ENCODE measurements around the gene STEAP4. TPM values are rescaled to one million over a fixed set of nuclear protein-coding genes. Genes with fewer than 3 reads are reported as not detected.

The STEAP4 gene
- total RNA-seq, 1 donor from 2014 or later: 0.09 TPM

DNA sequence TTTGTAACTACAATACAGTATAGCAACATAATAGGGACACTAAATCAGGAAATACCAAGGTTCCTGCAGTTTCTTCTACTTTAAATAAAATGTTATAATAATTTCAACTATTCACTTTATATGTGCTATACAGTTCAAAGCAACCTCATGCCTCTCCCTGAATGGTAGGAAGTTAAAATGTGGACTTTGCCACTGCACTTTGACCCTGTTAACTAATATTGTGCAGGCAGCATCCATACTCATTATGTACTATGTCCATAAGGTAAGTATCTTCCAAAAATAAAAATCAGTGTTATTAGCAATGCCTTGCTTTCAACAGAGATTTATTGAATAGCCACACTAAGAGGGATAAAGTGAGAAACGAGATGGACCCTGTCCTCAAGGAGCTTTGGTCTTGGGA is 4.8 kb downstream of the STEAP4 start:
- no peak overlapping the region for H3K4me3 Mint-ChIP-seq
- peaks cover 6% of the 10 kb centered on the region for H3K27me3 Mint-ChIP-seq
- no peak overlapping the region for H3K27ac Mint-ChIP-seq
- intact Hi-C loops (cut with micrococcal nuclease): no loop called here
- ATAC-seq (ENCODE audit: low read depth) (no peak), DNase-seq (no peak)
- H3K36me3 Mint-ChIP-seq (ENCODE audit: low read depth): no peaks in the 10 kb centered on the region
- H3K4me1 Mint-ChIP-seq: peaks cover 4% of the 10 kb centered on the region
- TF ChIP-seq, protein P1, sequence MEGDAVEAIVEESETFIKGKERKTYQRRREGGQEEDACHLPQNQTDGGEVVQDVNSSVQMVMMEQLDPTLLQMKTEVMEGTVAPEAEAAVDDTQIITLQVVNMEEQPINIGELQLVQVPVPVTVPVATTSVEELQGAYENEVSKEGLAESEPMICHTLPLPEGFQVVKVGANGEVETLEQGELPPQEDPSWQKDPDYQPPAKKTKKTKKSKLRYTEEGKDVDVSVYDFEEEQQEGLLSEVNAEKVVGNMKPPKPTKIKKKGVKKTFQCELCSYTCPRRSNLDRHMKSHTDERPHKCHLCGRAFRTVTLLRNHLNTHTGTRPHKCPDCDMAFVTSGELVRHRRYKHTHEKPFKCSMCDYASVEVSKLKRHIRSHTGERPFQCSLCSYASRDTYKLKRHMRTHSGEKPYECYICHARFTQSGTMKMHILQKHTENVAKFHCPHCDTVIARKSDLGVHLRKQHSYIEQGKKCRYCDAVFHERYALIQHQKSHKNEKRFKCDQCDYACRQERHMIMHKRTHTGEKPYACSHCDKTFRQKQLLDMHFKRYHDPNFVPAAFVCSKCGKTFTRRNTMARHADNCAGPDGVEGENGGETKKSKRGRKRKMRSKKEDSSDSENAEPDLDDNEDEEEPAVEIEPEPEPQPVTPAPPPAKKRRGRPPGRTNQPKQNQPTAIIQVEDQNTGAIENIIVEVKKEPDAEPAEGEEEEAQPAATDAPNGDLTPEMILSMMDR (IDR thresholded peaks at IDR 0.05): no peak
- H3K9me3 Mint-ChIP-seq: no peaks in the 10 kb centered on the region
- CTCF ChIA-PET: no interaction called here
- POLR2A ChIA-PET: no interaction called here

DNA sequence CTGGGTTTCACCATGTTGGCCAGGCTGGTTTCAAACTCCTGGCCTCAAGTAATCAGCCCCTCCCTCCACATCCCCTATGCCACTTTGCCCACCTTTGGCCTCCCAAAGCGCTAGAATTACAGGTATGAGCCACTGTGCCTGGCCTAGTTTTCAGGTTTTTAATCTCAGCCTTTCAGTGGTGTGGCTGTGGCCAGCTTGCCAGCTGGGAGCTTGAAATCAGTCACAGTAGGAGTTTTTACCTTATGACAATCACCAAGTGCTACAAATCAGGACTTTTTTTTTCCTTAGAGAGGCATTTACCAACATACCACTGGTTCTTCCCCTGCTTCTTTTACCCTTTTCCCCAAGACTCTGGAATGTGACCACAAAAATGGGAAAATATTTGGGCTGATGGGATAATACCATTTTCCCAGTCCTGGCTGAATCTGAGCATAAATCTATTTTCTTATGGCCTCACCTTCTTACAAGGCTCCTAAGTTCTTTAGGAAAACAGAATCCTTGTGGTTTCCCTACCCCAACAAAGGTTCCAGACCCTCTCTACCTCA is 6.2 kb downstream of the STEAP4 start:
- Mint-ChIP-seq H3K4me1 (no peaks in the 10 kb centered on the region), H3K27me3 (no peaks in the 10 kb centered on the region), H3K27ac (no peak overlapping the region), H3K9me3 (no peaks in the 10 kb centered on the region), H3K4me3 (no peak overlapping the region), H3K36me3 (ENCODE audit: low read depth) (no peaks in the 10 kb centered on the region)
- ChIA-PET POLR2A (no interaction called here), CTCF (no interaction called here)
- intact Hi-C loops (cut with micrococcal nuclease): no loop called here
- no peak for ATAC-seq (ENCODE audit: low read depth)
- TF ChIP-seq, protein P1 (IDR thresholded peaks at IDR 0.05): no peak
- no peak for DNase-seq

DNA sequence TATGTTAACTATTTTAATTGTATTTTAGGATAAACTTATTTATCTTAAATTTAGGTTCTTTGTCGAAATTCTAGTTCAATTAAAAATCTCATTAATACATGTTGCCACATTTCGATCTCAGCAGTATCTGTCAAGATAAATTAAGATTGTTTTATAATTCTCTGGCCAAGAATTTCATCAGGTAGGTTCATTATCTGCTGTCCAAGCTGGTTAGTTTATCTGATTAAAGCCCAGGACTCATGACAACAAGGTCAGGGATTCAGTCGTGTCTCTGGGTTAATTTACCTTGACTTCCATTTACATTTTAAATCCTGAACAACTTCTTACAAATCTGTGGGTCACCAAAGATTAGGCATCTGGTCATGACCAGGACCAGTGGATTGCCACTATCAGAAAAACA is 7.6 kb downstream of the STEAP4 start:
- Mint-ChIP-seq H3K9me3 (no peaks in the 10 kb centered on the region), H3K4me3 (no peak overlapping the region), H3K27me3 (no peaks in the 10 kb centered on the region), H3K27ac (no peak overlapping the region), H3K36me3 (ENCODE audit: low read depth) (no peaks in the 10 kb centered on the region), H3K4me1 (no peaks in the 10 kb centered on the region)
- no peak for ATAC-seq (ENCODE audit: low read depth)
- POLR2A ChIA-PET: no interaction called here
- CTCF ChIA-PET: no interaction called here
- TF ChIP-seq, protein P1 (IDR thresholded peaks at IDR 0.05): no peak
- intact Hi-C loops (cut with micrococcal nuclease): no loop called here
- DNase-seq: no peak

DNA sequence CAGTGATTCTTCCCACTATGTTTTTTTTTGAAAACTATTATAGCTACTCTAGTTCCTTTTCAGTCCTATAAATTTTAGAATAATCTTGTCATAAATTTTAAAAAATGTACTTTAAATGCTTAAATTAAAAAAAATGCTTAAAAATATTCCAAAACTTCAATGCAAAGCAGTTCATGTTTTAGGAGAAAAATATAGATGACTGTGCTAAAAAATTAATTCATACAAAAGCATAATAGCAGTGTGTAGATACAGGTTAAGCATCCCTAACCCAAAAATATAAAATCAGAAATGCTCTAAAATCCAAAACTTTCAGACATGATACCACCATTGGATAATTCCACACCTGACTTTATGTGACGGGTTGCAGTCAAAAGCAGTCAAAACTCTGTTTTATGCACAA is 12.8 kb downstream of the STEAP4 start:
- ATAC-seq (ENCODE audit: low read depth) (no peak), DNase-seq (no peak)
- no peaks in the 10 kb centered on the region for H3K9me3 Mint-ChIP-seq
- TF ChIP-seq, protein P1 (IDR thresholded peaks at IDR 0.05): no peak
- H3K27me3 Mint-ChIP-seq: no peaks in the 10 kb centered on the region
- ChIA-PET POLR2A (no interaction called here), CTCF (no interaction called here)
- H3K27ac Mint-ChIP-seq: no peak overlapping the region
- no peaks in the 10 kb centered on the region for H3K36me3 Mint-ChIP-seq (ENCODE audit: low read depth)
- H3K4me1 Mint-ChIP-seq: no peaks in the 10 kb centered on the region
- intact Hi-C loops (cut with micrococcal nuclease): no loop called here
- H3K4me3 Mint-ChIP-seq: no peak overlapping the region

DNA sequence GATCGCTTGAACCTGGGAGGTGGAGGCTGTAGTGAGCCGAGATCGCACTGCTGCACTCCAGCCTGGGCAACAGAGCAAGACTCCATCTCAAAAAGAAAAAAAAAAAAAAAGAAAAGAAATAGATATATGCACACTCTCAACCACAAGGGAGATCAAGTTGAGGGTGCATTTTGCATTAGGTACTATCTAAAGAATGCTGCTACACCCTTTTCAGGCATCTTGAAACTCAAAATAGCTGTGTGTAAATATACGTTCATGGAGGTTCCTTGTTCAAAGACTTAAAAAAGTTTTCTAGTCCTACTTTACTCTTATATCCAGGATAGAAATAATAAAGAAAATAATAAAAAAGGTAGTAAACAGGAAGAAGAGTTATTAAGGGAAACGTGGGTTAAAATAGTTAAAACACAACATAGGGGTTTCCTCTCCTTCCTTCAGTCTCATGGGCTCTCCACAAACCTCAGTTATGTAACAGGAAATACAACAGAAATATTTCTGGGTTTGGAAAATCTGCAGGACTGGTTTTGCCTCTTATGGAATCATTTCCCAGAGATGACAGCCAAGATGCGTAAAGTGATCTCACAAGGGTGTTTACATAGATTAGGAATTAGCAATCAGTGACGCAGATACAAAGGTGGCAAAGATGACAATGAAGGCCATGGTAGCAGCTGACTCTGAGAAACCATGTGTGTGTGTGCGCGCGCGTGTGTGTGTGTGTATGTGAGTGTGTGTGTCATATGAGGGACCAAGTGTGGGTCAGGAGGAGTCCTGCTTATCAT is 15.1 kb downstream of the STEAP4 start:
- no peaks in the 10 kb centered on the region for H3K9me3 Mint-ChIP-seq

More for the DNA sequence above, 15.1 kb downstream of the STEAP4 start:
- Mint-ChIP-seq H3K27ac (no peak overlapping the region), H3K4me1 (no peaks in the 10 kb centered on the region), H3K27me3 (no peaks in the 10 kb centered on the region), H3K4me3 (no peak overlapping the region), H3K36me3 (ENCODE audit: low read depth) (no peaks in the 10 kb centered on the region)
- no peak for DNase-seq
- CTCF ChIA-PET: no interaction called here
- POLR2A ChIA-PET: no interaction called here
- ATAC-seq (ENCODE audit: low read depth): no peak
- TF ChIP-seq, protein P1 (IDR thresholded peaks at IDR 0.05): no peak
- intact Hi-C loops (cut with micrococcal nuclease): no loop called here

Data from activated B cell treated with CpG ODN at 0.5 μM for 24 hours (primary cell).